IPS-NIHi7 (cell line): ENCODE data around the gene TGFBR3.

Source experiments
- DNase-seq: peaks from one replicate; pipeline ENCODE4 v3.0.0; 2012; ENCODE audit warnings: mixed read lengths; ENCODE audit errors: extremely low spot score

The TGFBR3 gene

GRCh38 chr1:91826248-91826647 is 59.7 kb downstream of the TGFBR3 start:
- no peak for DNase-seq

GRCh38 chr1:91821126-91821868 is 64.7 kb downstream of the TGFBR3 start:
- DNase-seq = no peak

- DNase-seq = no peak
Measured at GRCh38 chr1:91819038-91819788, 66.7 kb downstream of the TGFBR3 start.

- DNase-seq = no peak
Measured at GRCh38 chr1:91818713-91818975, 67.3 kb downstream of the TGFBR3 start.

GRCh38 chr1:91817211-91817905 is 68.6 kb downstream of the TGFBR3 start:
- no peak for DNase-seq

- no peak for DNase-seq
Measured at GRCh38 chr1:91816031-91816430, 69.9 kb downstream of the TGFBR3 start.

- DNase-seq = no peak
Measured at GRCh38 chr1:91814448-91814847, 71.5 kb downstream of the TGFBR3 start.

GRCh38 chr1:91813813-91814212 is 72.1 kb downstream of the TGFBR3 start:
- DNase-seq = no peak

GRCh38 chr1:91811363-91812025 is 74.5 kb downstream of the TGFBR3 start:
- DNase-seq = no peak

- DNase-seq = no peak
Measured at GRCh38 chr1:91809317-91809716, 76.6 kb downstream of the TGFBR3 start.

GRCh38 chr1:91807921-91808620 is 77.9 kb downstream of the TGFBR3 start:
- no peak for DNase-seq

GRCh38 chr1:91806769-91807700 is 78.9 kb downstream of the TGFBR3 start:
- DNase-seq = no peak

GRCh38 chr1:91806181-91806768 is 79.7 kb downstream of the TGFBR3 start:
- DNase-seq = no peak

- DNase-seq = no peak
Measured at GRCh38 chr1:91805311-91805801, 80.6 kb downstream of the TGFBR3 start.

- no peak for DNase-seq
Measured at GRCh38 chr1:91804546-91805023, 81.4 kb downstream of the TGFBR3 start.

- no peak for DNase-seq
Measured at GRCh38 chr1:91803847-91804545, 82.0 kb downstream of the TGFBR3 start.

GRCh38 chr1:91803123-91803522 is 82.8 kb downstream of the TGFBR3 start:
- DNase-seq = no peak

GRCh38 chr1:91801496-91802115 is 84.3 kb downstream of the TGFBR3 start:
- no peak for DNase-seq

- no peak for DNase-seq
Measured at GRCh38 chr1:91799863-91800262, 86.1 kb downstream of the TGFBR3 start.
